ENCODE measurements around the gene AADACL3. TPM values are rescaled to one million over a fixed set of nuclear protein-coding genes. Genes with fewer than 3 reads are reported as not detected.

The AADACL3 gene
- total and polyA plus RNA-seq, 2 experiments from 2014 or later = not detected

GRCh38 chr1:12714710-12715475, 1.0 kb upstream of the AADACL3 start:
- Histone ChIP-seq H3K9ac (no peak overlapping the region), H3K9me3 (ENCODE audit: low read depth) (no peaks in the 10 kb centered on the region), H3K27me3 (replicated peaks; ENCODE audit: insufficient read depth) (no peaks in the 10 kb centered on the region), H3K4me2 (ENCODE audit: unreplicated experiment) (no peak overlapping the region), H3F3A (ENCODE audit: insufficient read depth) (peaks cover 8% of the 10 kb centered on the region; the same call in 1 of the 2 replicates), H3K27ac (no peak overlapping the region), H4K20me1 (ENCODE audit: insufficient read depth) (no peaks in the 10 kb centered on the region), H2AFZ (no peak overlapping the region), H3K4me3 (no peak overlapping the region), H3K36me3 (ENCODE audit: low read depth) (no peaks in the 10 kb centered on the region), H3K4me1 (ENCODE audit: insufficient read depth) (peaks cover 26% of the 10 kb centered on the region), H3K9me2 (ENCODE audit: insufficient read depth) (no peaks in the 10 kb centered on the region), H3K79me2 (ENCODE audit: insufficient read depth) (no peaks in the 10 kb centered on the region)
- TF ChIP-seq EZH2 (IDR thresholded peaks at IDR 0.05; ENCODE audit: insufficient read depth, poor library complexity, severe bottlenecking) (no peak), EZH2phosphoT487 (IDR thresholded peaks at IDR 0.05; ENCODE audit: insufficient read depth, low read depth) (no peak)
- no peak for DNase-seq
- in situ Hi-C loops (cut with MboI) = no loop called here
- 57 to 66% methylated on average over 3 of the region's 3 CpGs for WGBS, 2 experiments (ENCODE audit: low coverage in 1 of 2, low lambda C conversion rate in 2 of 2, missing lambda C conversion rate in 2 of 2)

- Histone ChIP-seq H3K27ac (no peak overlapping the region), H3K9ac (no peak overlapping the region), H3K4me1 (ENCODE audit: insufficient read depth) (peaks cover 1% of the 10 kb centered on the region), H3K79me2 (ENCODE audit: insufficient read depth) (no peaks in the 10 kb centered on the region), H3K4me2 (ENCODE audit: unreplicated experiment) (no peak overlapping the region), H3K4me3 (no peak overlapping the region), H4K20me1 (ENCODE audit: insufficient read depth) (no peaks in the 10 kb centered on the region), H3F3A (ENCODE audit: insufficient read depth) (no peaks in the 10 kb centered on the region), H2AFZ (no peak overlapping the region), H3K9me2 (ENCODE audit: insufficient read depth) (no peaks in the 10 kb centered on the region), H3K9me3 (ENCODE audit: low read depth) (no peaks in the 10 kb centered on the region), H3K27me3 (replicated peaks; ENCODE audit: insufficient read depth) (no peaks in the 10 kb centered on the region), H3K36me3 (ENCODE audit: low read depth) (no peaks in the 10 kb centered on the region)
- 46 to 54% methylated on average over 7 of the region's 7 CpGs for WGBS, 2 experiments (ENCODE audit: low coverage in 1 of 2, low lambda C conversion rate in 2 of 2, missing lambda C conversion rate in 2 of 2)
- in situ Hi-C loops (cut with MboI) = no loop called here
- DNase-seq = no peak
- TF ChIP-seq EZH2 (IDR thresholded peaks at IDR 0.05; ENCODE audit: insufficient read depth, poor library complexity, severe bottlenecking) = no peak
- no peak for TF ChIP-seq EZH2phosphoT487 (IDR thresholded peaks at IDR 0.05; ENCODE audit: insufficient read depth, low read depth)
Observed at GRCh38 chr1:12717301-12717838, 1.5 kb downstream of the AADACL3 start.

GRCh38 chr1:12722626-12723025, 6.7 kb downstream of the AADACL3 start:
- TF ChIP-seq EZH2 (IDR thresholded peaks at IDR 0.05; ENCODE audit: insufficient read depth, poor library complexity, severe bottlenecking) (no peak), EZH2phosphoT487 (IDR thresholded peaks at IDR 0.05; ENCODE audit: insufficient read depth, low read depth) (no peak)
- no peak for DNase-seq
- H3K4me1 ChIP-seq (ENCODE audit: insufficient read depth) = no peaks in the 10 kb centered on the region
- no peaks in the 10 kb centered on the region for H3K27me3 ChIP-seq (replicated peaks; ENCODE audit: insufficient read depth)
- 42 to 55% methylated on average over 1 of the region's 1 CpG for WGBS, 2 experiments (ENCODE audit: low coverage in 1 of 2, low lambda C conversion rate in 2 of 2, missing lambda C conversion rate in 2 of 2)
- in situ Hi-C loops (cut with MboI) = no loop called here
- no peaks in the 10 kb centered on the region for H3K79me2 ChIP-seq (ENCODE audit: insufficient read depth)
- no peak overlapping the region for H3K27ac ChIP-seq
- no peaks in the 10 kb centered on the region for H4K20me1 ChIP-seq (ENCODE audit: insufficient read depth)
- H3K9ac ChIP-seq = no peak overlapping the region
- no peak overlapping the region for H3K4me3 ChIP-seq
- H3K9me3 ChIP-seq (ENCODE audit: low read depth) = no peaks in the 10 kb centered on the region
- H3K4me2 ChIP-seq (ENCODE audit: unreplicated experiment) = no peak overlapping the region
- H2AFZ ChIP-seq = no peak overlapping the region
- H3K36me3 ChIP-seq (ENCODE audit: low read depth) = no peaks in the 10 kb centered on the region
- H3F3A ChIP-seq (ENCODE audit: insufficient read depth) = no peaks in the 10 kb centered on the region
- H3K9me2 ChIP-seq (ENCODE audit: insufficient read depth) = no peaks in the 10 kb centered on the region

GRCh38 chr1:12728391-12728790, 12.5 kb downstream of the AADACL3 start:
- Histone ChIP-seq H3K4me1 (ENCODE audit: insufficient read depth) (no peaks in the 10 kb centered on the region), H3K4me3 (no peak overlapping the region), H3K79me2 (ENCODE audit: insufficient read depth) (no peaks in the 10 kb centered on the region), H3K9ac (no peak overlapping the region), H3K36me3 (ENCODE audit: low read depth) (no peaks in the 10 kb centered on the region), H4K20me1 (ENCODE audit: insufficient read depth) (no peaks in the 10 kb centered on the region), H3K9me2 (ENCODE audit: insufficient read depth) (no peaks in the 10 kb centered on the region), H3K9me3 (ENCODE audit: low read depth) (no peaks in the 10 kb centered on the region), H3K4me2 (ENCODE audit: unreplicated experiment) (no peak overlapping the region), H3K27ac (no peak overlapping the region), H2AFZ (no peak overlapping the region), H3F3A (ENCODE audit: insufficient read depth) (no peaks in the 10 kb centered on the region), H3K27me3 (replicated peaks; ENCODE audit: insufficient read depth) (no peaks in the 10 kb centered on the region)
- no peak for TF ChIP-seq EZH2 (IDR thresholded peaks at IDR 0.05; ENCODE audit: insufficient read depth, poor library complexity, severe bottlenecking)
- no peak for TF ChIP-seq EZH2phosphoT487 (IDR thresholded peaks at IDR 0.05; ENCODE audit: insufficient read depth, low read depth)
- 21 to 26% methylated on average over 2 of the region's 2 CpGs for WGBS, 2 experiments (ENCODE audit: low coverage in 1 of 2, low lambda C conversion rate in 2 of 2, missing lambda C conversion rate in 2 of 2)
- no peak for DNase-seq
- in situ Hi-C loops (cut with MboI) = no loop called here
